GM18520 (cell line): ENCODE data around the gene HYAL3.
"Not testable (repeated sequence)": the region's sequence is repeated elsewhere in the genome, so short reads cannot be mapped to it uniquely, and the experiment has no call there.

ENCODE experiments used
- ATAC-seq: cut with Tn5 transposase; IDR thresholded peaks from one replicate; pipeline ENCODE4 v1.9.1; 2021; ENCODE audit not compliant: unreplicated experiment

Gene HYAL3

DNA sequence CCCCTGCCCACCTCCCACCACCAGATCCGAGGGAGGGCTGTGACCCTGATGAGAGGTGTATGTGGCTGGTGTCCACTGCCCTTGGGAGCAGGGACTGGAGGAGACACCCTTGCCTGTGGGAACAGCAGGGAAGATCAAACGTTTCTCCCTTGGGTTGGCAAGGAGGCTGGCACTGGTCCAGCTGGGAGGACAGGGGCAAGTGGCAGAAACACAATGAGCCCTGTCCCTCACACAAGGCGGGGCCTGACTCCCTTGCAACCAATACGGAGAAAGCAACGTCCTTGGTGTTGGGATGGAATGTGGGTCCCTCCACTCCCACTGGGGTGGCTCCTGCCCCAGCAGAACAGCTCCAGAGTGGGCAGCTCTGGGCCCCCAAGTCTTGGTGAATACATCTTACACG, 18.1 kb upstream of the HYAL3 start:
- no peak for ATAC-seq

DNA sequence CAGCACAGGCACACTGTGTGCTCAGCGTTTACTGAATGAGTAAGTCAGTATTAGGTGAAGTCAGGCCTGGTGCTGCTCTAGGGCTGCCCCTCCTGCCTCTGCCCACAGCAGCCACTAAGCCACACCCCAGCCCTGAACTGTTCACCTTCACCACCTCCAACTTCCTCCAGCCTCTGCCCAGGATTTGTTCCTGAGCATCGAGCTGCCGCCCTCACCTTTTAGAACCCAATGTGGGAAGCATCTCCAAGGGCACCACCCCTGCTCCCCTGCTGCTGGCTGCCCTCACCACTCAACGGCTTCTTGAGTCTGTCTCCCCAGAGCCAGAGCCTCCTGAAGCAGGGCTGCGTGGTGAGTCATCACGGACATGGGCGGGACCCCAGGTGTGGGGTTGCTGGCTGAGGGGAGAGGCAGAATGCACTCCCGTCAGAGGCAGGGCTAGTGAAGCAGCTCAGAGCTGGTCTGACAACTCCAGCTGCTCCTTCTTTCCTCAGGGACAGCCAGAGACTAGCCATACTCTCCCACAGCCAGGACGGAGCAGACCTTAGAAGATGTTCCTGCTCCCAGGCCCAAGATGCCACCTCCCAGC, 17.5 kb upstream of the HYAL3 start:
- no peak for ATAC-seq

DNA sequence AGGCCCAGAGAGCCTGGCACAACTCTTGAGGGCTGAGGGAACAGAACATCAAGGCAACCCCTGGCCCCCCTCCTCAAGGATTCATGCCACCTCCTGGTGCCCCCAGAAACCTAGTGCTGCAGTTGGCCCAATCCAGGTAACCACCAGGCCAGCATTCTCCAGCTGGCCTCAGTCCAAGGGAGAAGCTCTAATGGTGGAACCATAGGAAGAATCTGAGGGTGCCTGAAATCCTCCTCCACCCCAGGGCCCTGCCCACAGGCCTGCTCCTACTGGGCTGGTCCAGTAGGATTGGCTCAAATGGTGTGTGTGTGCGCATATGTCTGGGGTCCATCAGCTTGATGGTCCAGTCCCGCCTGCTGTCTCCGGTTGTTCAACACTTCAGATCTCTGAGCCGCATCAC, 15.6 kb upstream of the HYAL3 start:
- no peak for ATAC-seq

DNA sequence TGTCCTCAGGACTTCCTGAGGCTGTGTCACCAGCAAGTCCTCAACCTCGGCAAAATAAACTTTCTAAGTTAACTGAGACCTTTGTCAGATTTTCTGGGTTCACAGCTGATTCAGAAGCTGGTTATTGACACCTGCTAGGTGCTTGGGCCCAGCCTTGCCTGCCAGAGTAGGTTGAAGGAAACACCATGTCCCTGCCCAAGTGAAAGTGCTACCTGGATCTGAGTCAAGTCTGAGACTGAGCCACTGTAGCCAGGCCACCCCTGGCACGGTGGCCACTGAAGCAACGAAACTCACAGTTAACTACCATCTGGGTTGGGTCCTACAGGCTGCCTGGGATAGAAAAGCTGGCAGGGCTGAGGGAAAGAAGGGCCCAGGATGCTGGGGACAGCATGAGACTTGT, 15.1 kb upstream of the HYAL3 start:
- ATAC-seq: no peak

DNA sequence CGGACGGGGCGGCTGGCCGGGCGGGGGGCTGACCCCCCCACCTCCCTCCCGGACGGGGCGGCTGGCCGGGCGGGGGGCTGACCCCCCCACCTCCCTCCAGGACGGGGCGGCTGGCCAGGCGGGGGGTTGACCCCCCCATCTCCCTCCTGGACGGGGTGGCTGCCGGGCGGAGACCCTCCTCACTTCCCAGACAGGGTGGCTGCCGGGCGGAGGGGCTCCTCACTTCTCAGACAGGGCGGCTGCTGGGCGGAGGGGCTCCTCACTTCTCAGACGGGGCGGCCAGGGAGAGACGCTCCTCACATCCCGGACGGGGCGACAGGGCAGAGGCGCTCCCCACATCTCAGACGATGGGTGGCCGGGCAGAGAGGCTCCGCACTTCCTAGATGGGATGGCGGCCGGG, 12.8 kb upstream of the HYAL3 start:
- ATAC-seq: not testable (repeated sequence)

DNA sequence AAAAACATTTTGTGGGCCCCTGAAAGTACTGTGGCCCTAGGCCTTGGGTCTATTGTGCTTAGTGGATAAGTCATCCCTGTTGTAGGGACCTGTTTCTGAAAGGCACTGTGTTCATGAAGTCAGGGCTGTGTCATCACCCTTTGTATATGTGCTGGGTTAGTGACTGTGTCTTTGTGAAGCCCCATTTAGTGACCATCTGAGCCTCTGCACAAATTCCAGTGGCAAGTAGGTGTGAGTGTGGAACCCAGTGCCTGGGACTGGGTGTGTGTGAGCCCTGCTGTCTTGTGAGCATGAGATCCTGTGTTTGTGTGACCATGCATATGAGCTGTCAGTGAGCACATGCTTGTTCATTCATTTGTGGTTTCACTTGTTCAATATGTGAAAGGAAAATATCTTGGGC, 5.4 kb upstream of the HYAL3 start:
- no peak for ATAC-seq

DNA sequence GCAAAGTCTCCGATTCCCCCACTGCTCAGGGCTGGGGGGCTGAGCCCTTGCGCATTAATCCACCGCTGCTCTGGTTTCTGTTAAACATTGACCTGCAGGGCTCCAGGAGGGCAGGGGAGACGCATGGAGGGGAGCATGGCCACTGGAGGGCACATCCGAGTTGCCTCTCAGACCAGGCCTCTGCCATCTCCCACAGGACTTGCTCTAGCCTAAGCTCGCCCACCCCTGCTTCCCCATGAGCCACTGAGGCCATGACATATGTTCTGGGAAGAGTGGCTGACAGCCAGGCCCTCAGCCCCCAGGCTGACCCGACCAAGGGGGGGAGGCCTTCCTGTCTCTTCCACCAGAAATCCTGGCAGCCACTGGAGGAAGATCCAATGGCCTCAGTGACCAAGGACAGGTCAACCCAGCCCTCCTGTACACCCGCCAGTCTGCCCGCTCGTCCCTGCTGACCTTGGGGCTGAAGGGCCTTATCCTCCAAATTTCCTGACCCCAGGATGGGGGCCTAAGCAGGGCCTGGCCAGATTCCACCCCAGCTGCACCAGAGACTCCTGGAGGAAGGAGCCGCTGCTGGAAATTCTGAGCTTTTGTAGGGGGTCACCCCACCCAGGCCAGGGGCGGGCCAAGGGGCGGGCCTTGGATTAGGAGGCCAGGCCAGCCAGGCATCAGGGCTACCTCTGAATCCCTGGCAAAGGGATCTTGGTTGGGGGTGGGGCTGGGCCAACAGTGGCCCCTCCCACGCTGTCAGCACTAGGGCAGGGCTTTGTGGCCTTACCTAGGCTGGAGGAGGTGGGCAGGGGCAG, 4.0 kb upstream of the HYAL3 start, which contains the start of gene HYAL1:
HYAL1 (minus strand) TSS at position 562 of the 803 bp plus-strand sequence. CDS start 618 bp downstream, outside the sequence.
- ATAC-seq: no peak

DNA sequence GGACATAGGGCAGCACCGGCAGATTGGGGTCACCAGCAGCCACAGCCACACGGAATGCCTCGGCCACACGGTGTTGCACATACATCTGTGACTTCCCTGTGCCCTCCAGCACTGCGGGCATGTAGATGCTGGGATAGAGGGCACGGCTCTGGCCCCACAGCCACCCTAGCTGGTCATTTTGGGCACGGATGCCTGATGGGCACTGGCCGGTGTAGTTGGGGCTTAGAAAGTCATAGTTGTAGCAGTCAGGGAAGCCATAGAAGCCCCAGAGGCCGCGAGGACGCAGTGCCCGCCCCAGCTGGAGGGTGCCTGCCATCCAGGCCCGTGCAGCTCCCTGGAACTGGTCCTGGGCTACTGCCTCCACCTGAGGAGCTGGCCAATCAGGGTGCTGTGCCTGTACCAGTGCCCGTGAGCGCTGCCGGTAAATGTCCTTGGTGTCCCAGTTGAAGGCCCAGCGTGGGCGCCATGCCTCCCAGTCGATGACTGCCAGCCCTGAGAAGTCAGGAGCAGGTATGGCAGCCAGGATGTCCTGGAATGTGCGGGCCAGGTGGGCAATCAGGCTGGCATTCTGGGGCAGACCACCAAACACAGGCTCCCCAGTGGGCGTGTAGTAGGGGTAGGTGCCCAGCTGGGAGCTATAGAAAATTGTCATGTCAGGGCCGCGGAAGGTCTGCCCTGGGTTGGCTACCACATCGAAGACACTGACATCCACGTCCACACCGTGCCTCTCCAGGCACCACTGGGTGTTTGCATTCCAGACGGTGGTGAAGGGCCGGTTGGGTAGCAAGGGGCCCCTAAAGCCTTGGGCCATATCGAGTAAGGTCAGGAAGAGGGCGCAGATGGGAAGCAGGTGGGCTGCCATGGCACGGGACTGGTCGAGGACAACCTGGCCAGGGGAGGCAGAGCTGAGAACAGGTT, 3.1 kb upstream of the HYAL3 start:
- ATAC-seq: no peak

DNA sequence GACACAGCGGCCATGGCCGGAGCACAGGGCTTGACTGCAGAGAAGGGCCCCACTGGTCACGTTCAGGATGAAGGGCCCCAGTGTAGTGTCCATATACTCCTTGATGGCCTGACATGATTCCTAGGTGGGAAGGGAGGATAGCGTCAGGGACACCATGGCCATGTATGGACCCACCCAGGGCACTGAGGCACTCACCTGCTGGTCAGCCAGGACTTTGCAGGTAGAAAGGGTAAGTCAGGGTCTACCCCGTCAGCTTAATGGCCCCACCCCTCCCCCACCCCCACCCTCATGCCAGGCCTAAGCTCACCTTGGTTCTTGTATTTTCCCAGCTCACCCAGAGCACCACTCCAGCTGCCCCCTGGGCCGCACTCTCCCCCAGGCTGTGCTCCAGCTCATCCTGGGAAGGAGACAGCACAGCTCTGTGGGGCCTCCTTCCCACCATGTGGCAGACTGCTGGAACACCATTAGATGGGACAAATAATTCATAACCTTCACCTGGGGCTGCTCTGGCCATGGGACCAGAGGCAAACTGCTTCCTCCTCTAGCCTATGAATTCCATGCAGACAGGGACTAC, 1.6 kb upstream of the HYAL3 start:
- ATAC-seq: no peak

DNA sequence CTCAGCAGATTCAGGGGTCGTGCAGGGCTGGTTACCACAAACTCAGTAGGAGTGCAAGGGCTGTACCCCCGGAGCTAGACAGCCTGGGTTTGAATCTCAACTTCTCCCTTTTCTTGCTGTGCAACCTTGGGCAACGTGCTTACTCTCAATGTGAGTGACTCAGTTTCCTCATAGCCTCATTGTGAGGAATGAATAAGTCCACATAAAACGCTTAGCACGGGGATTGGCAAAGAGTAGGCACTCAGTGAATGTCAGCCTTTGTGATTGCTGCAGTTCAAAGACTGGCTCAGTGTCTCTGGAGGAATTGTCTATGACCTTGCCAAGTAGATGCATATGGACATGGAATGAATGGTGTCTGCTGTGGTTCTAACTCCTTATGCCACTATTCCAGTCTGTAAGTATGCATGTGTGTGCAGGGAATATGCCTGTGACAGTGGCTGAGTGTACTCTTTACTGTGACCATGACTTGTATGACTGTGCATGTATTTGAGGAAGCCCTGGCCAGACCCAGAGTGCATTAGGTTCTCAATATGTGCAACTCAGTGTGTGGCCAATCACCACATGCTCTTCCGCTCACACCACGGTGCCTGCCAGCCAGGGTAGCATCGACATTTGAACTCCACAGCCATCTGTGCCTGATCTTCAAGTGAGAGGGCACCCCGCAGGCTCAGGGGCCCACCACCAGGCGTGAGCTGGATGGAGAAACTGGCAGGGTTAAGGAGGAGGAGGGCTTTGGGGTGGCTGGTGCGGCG, 900 bp upstream of the HYAL3 start:
- ATAC-seq: no peak

DNA sequence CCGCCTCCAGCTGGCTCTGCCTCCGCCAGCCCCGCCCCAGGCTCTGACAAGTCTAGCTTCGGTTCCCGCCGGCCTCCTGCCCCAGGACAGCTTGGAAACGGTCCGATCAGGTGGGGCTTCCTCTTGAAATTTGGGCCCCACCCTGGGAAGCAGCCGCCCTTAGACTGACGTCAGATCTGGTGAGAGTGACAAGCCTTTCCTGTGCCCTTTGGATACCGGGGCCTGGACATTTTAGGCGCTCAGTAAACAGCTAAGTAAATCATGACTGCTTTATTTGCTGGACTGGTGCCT, 378 bp upstream of the HYAL3 start:
- ATAC-seq: no peak

DNA sequence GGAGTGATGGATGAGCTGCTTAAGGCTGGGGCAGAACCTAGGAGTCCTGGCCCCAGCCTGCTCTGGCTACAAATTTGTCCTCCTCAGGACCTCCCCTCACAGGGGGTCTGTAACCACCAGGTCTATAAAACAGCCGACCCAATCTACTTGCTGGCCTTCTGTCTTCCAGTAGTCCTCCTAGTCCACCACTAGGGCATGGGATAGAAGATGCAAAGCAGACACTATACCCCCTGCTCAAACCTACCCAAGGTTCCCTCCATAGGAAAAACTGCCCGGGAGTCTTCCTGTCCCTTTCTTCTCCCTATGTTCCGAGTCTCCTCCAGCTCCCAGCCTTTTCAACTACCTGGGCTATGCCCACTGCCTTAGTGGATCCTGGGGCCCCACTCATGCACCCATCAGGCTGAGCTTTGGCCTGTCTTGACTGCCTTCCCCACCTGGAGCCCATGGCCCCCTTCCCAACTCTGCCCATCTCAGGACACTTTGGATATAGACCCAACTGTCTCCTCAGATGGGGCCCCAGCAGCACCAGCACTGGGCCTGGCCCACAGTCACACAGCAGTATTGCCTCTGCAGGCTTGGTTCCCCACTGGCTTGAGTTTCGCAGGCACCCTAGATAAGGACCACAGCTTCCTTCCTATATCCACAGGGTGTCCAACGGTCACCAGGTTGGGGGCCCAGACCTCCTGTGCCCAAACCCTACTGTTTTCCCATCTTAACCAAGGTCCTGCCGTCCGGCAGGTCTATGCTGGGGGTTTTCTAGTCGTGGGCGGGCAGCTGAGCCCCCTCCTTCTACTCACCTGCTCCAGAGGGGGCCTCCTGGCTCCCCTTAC, 1.1 kb downstream of the HYAL3 start:
- no peak for ATAC-seq

DNA sequence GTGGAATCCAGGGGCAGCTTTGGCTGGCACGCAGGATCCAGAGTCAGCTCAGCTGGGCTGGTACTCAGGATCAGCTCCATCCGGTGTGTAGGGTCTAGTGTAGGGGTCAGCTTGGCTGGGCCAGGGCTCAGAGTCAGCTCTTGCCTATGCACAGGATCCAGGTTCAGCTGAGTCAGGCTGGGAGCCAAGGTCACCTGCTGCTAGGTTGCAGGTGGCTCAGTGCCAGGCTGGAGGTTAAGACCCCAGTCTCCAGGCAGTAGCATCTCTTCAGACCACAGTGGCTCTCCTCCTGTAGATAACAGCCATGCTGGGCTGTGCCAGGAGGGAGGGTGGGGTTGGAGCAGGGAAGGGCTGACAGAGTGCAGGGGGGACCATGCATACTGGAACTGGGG, 1.8 kb downstream of the HYAL3 start:
- no peak for ATAC-seq

DNA sequence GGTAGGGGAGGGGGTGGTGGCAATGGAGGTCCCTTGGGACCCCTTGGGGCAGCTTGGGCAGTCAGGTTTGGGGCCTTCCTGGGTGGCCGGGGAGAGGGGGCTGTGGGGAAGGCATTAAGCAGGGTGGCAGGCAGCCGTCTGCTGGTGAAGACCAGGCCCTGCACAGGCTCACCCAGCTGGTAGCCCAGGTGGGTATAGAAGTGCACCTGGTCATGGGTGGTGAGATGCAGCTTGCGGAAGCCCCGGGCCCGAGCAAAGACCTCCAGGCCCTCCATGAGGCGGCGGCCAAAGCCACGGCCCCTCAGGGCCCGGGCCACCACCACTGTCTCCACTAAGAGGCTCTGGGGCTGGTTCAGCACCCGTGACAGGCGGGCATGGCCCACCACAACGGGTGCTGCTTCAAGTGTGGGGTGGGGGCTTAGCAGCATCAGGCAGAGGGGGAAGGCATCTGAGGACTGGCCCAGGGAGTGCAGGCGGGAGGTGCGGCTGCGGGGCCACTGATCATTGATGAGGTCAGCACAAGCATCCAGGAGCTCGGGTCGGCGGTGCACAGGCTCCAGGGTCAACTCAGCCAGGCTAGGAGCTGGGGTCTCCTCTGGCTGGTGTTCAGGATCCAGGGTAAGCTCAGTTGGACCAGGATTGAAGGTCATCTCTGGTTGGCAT, 2.4 kb downstream of the HYAL3 start:
- ATAC-seq: no peak

DNA sequence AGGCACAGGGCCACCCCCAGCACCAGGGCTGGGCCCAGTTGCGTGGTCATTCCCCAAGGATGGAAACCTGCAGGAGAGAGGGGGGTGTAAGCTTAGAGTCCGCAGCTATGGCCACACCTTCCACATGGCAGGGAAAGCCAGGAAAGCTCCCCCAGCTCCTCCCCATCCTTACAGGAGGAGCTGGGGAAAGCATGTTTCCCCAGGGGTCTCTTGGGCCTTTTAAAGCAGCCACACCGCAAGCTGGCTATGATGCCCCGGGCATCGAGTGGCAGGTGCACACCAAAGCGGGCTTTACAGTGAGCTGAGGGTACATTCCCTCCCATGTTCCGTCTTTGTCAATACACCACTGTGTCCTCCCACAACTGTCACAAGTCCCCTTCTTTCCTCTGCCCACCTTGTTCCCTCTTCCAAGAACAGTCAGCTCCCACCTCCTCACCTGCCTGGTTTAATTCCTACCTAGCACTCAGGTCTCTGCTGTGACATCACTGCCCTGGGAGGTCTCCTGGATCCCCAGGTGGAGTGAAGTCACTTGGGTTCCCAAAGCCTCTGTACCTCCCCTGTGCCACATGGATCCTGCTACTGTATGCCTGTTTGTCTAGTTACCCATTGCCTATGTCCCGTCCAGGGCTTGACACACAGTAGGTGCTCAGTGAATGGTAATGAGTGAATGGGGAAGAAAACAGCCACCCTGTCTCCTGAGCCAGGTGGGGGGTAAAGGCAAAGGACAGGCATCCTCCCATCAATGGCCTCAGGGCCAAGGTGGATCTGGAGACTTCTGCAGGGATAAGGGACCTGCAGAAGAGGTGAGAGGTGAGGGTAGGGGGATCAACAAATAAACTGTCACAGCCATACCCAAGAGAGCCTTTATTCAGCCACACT, 3.4 kb downstream of the HYAL3 start:
- ATAC-seq: no peak

DNA sequence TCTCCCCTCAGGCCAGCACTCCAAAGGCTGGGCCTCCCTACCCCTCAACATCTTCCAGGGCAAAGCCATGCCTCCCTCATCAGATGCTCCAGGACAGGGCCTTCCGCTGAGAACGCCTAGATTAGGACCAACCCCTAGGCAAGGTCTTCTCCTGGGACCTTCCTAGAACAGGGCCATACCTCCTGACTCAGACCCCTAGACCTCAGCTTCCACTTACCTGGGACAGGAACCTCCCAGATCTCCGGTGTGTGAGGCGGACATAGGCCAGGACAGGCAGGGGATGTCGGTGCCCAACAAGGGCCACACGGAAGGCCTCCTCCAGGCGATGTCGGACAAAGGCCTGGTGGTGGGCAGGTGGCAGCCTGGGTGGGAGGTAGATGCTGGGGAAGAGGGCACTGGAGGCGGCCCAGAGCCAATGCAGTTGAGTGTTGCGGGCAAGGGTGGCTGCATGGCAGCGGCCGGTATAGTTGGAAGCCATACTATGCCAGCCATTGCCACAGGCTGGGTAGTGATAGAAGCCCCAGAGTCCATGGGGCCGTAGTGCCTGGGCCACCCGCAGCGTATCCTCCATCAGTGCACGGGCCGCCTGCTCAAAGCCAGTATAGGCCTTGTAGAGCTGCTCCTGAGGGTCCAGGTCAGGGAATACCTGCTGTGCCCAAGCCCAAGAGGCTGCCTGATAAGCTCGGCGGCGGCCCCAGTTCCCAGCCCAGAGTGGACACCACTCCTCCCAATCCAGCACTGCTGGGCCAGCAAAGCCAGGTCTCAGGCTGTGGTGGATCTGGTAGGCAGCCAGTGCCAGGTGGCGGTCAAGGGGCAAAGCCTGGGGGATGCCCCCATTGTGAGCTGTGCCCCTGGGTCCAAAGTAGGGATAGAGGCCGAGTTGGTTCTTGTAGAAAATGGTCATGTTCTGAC, 4.5 kb downstream of the HYAL3 start:
- ATAC-seq: no peak

DNA sequence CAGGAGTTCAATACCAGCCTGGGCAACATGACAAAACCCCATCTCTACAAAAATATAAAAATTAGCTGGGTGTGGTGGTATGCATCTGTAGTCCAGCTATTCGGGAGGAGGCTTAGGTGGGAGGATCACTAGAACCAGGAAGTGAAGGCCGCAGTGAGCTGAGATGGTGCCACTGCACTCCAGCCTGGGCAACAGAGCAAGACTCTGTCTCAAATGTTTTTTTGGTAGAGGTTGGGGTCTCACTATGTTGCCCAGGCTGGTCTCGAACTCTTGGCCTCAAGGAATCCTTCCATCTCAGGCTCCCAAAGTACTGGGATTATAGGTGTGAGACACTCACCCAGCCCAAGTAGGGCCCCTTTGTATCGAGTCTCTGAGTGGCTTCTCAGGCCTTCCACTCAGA, 5.1 kb downstream of the HYAL3 start:
- no peak for ATAC-seq
